ENCODE results near the gene CCDC40. TPM values are rescaled to one million over a fixed set of nuclear protein-coding genes. Genes with fewer than 3 reads are reported as not detected.

CCDC40 gene
- total and polyA plus RNA-seq, 9 of the 15 experiments (the other 6 are each of a cell fraction or from before 2014, with no cell fraction given), result 0.07 to 0.33 TPM; not detected in 7

DNA sequence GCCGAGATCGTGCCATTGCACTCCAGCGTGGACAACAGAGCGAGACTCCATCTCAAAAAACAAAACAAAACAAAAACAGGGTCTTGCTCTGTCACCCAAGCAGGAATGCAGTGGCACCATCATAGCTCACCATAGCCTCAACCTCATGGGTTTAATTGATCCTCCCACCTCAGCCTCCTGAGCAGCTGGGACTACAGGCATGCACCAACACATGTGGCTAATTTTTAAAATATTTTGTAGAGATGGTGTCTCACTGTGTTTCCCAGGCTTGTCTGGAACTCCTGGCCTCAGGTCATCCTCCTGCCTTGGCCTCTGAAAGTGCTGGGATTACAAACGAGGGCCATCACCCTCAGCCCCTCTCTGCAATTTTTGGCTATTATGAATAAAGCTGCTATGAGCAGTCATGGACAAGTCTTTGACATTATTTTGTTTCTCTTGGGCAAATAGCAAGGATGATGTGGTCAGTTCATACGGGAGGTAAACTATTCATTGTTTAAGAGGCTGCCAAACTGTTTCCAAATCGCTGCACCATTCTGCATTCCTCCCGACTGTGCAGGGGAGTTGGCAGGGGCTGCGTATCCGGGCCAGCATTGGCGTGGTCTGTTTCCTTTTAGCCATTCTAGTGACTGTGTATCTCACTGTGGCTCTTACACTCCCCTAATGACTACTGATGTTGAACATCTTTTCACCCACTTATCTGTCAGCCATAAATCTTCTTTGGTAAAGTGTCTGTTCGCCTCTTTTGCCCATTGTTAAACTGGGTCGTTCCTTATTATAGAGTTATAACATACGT lies 89.4 kb downstream of the CCDC40 start:
- Histone ChIP-seq H3K4me3 (no peak overlapping the region), H3K4me1 (replicated peaks in 1 of 2; ENCODE audit: control insufficient read depth in 2 of 2, insufficient read depth in 2 of 2, low read length in 2 of 2) (peaks cover 0 to 7% of the 10 kb centered on the region in 2 experiments; a peak in 2 of 5 replicates), H3K9me3 (replicated peaks; ENCODE audit: control insufficient read depth, insufficient read depth, low read depth, low read length) (no peaks in the 10 kb centered on the region), H3K79me2 (ENCODE audit: control insufficient read depth, insufficient read depth, low read length) (no peaks in the 10 kb centered on the region), H4K20me1 (replicated peaks; ENCODE audit: control insufficient read depth, insufficient read depth, low read length) (no peaks in the 10 kb centered on the region), H3K9me1 (ENCODE audit: control insufficient read depth, insufficient read depth, low read length) (no peaks in the 10 kb centered on the region), H3K4me2 (ENCODE audit: insufficient read depth, low read length) (no peak overlapping the region), H3K9ac (ENCODE audit: insufficient read depth in 1 of 2, low read depth in 2 of 2, low read length in 2 of 2) (no peak overlapping the region), H3K27ac (ENCODE audit: extremely low read depth, low read depth, low read length) (no peak overlapping the region), H3K27me3 (ENCODE audit: control insufficient read depth in 2 of 2, insufficient read depth in 2 of 2, low read length in 2 of 2) (peaks cover 22 to 36% of the 10 kb centered on the region in 2 experiments; a peak in 4 of 5 replicates), H2AFZ (ENCODE audit: low read depth, low read length) (no peak overlapping the region), H3K36me3 (ENCODE audit: control insufficient read depth, insufficient read depth, low read length) (no peaks in the 10 kb centered on the region)
- in situ Hi-C loops (cut with MboI) (no loop called here), intact Hi-C loops (cut with micrococcal nuclease) (loop anchor here (5.0 kb wide), 1 partner anchor 119 kb away; no protein-coding TSS in a partner anchor)
- ChIA-PET CTCF (ENCODE audit: low intra/inter-chr PET ratio) (no interaction called here), POLR2A (interaction anchor here (0.8 to 1.4 kb wide), 4 partner anchors 11 to 21 kb away, joined by 3 to 4 read pairs (median 4); no protein-coding TSS in a partner anchor)
- WGBS (ENCODE audit: insufficient coverage, low coverage, missing lambda C conversion rate), result 7% methylated on average over 14 of the region's 14 CpGs
- DNase-seq (ENCODE audit: extremely low read depth in 1 of 4, low spot score in 3 of 4), result no peak
- FAIRE-seq, result no peak
- BruUV-seq (replicated peaks), result no TSS peak
- no peak for ATAC-seq
- TF ChIP-seq TGIF2 (CRISPR knock-in tag; IDR thresholded peaks at IDR 0.05), result no peak
- TF ChIP-seq ZNF561 (CRISPR knock-in tag; conservative IDR thresholded peaks at IDR 0.05), result no peak
- TF ChIP-seq, protein P1, sequence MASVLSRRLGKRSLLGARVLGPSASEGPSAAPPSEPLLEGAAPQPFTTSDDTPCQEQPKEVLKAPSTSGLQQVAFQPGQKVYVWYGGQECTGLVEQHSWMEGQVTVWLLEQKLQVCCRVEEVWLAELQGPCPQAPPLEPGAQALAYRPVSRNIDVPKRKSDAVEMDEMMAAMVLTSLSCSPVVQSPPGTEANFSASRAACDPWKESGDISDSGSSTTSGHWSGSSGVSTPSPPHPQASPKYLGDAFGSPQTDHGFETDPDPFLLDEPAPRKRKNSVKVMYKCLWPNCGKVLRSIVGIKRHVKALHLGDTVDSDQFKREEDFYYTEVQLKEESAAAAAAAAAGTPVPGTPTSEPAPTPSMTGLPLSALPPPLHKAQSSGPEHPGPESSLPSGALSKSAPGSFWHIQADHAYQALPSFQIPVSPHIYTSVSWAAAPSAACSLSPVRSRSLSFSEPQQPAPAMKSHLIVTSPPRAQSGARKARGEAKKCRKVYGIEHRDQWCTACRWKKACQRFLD (CRISPR knock-in tag; IDR thresholded peaks at IDR 0.05), result no peak
- TF ChIP-seq ELF1 (tag; IDR thresholded peaks at IDR 0.05), result no peak
- TF ChIP-seq MEIS2 (IDR thresholded peaks at IDR 0.05; ENCODE audit: partially characterized antibody), result peak; percentile 31
- TF ChIP-seq, protein P2, sequence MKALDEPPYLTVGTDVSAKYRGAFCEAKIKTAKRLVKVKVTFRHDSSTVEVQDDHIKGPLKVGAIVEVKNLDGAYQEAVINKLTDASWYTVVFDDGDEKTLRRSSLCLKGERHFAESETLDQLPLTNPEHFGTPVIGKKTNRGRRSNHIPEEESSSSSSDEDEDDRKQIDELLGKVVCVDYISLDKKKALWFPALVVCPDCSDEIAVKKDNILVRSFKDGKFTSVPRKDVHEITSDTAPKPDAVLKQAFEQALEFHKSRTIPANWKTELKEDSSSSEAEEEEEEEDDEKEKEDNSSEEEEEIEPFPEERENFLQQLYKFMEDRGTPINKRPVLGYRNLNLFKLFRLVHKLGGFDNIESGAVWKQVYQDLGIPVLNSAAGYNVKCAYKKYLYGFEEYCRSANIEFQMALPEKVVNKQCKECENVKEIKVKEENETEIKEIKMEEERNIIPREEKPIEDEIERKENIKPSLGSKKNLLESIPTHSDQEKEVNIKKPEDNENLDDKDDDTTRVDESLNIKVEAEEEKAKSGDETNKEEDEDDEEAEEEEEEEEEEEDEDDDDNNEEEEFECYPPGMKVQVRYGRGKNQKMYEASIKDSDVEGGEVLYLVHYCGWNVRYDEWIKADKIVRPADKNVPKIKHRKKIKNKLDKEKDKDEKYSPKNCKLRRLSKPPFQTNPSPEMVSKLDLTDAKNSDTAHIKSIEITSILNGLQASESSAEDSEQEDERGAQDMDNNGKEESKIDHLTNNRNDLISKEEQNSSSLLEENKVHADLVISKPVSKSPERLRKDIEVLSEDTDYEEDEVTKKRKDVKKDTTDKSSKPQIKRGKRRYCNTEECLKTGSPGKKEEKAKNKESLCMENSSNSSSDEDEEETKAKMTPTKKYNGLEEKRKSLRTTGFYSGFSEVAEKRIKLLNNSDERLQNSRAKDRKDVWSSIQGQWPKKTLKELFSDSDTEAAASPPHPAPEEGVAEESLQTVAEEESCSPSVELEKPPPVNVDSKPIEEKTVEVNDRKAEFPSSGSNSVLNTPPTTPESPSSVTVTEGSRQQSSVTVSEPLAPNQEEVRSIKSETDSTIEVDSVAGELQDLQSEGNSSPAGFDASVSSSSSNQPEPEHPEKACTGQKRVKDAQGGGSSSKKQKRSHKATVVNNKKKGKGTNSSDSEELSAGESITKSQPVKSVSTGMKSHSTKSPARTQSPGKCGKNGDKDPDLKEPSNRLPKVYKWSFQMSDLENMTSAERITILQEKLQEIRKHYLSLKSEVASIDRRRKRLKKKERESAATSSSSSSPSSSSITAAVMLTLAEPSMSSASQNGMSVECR (CRISPR knock-in tag; IDR thresholded peaks at IDR 0.05), result no peak
- TF ChIP-seq, protein P3, sequence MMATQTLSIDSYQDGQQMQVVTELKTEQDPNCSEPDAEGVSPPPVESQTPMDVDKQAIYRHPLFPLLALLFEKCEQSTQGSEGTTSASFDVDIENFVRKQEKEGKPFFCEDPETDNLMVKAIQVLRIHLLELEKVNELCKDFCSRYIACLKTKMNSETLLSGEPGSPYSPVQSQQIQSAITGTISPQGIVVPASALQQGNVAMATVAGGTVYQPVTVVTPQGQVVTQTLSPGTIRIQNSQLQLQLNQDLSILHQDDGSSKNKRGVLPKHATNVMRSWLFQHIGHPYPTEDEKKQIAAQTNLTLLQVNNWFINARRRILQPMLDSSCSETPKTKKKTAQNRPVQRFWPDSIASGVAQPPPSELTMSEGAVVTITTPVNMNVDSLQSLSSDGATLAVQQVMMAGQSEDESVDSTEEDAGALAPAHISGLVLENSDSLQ (IDR thresholded peaks at IDR 0.05), result peak; percentile 63
- TF ChIP-seq, protein P4, sequence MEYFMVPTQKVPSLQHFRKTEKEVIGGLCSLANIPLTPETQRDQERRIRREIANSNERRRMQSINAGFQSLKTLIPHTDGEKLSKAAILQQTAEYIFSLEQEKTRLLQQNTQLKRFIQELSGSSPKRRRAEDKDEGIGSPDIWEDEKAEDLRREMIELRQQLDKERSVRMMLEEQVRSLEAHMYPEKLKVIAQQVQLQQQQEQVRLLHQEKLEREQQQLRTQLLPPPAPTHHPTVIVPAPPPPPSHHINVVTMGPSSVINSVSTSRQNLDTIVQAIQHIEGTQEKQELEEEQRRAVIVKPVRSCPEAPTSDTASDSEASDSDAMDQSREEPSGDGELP (CRISPR knock-in tag; IDR thresholded peaks at IDR 0.05; ENCODE audit: borderline replicate concordance), result no peak
- no peak for TF ChIP-seq SIRT6 (IDR thresholded peaks at IDR 0.05; ENCODE audit: low read depth, low read length)

Data from K562 (cell line).